SK-N-SH treated with all-trans-retinoic acid at 6 μM for 48 hours (cell line): Measurements from ENCODE around the gene PIK3CB.
A peak's percentile ranks its signal among the peaks of the same experiment; 100 is the strongest.

Source experiments
- ATAC-seq: fragments of 200-7000 bp; cut with Tn5 transposase; 3 replicates; pipeline ENCODE4 v1.9.1; 2020; ENCODE audit warnings: mild to moderate bottlenecking, moderate library complexity
- ARNTL ChIP-seq: fragments of 450-650 bp; formaldehyde crosslinking; IDR thresholded peaks from 2 replicates; pipeline ENCODE4 v1.5.0; 2020; ENCODE audit warnings: low read depth, mild to moderate bottlenecking, moderate library complexity, borderline replicate concordance
- BACH2 ChIP-seq: fragments of 250-450 bp; sonication (Bioruptor Pico); IDR thresholded peaks from 2 replicates; pipeline ENCODE4 v1.9.0; 2021; ENCODE audit warnings: mild to moderate bottlenecking, borderline replicate concordance
- CSDC2 ChIP-seq: fragments of 250-450 bp; sonication (Bioruptor Pico); IDR thresholded peaks from 2 replicates; pipeline ENCODE4 v1.5.0; 2020; ENCODE audit warnings: mild to moderate bottlenecking, moderate library complexity
- ESRRG ChIP-seq: fragments of 250-450 bp; sonication (Bioruptor Pico); IDR thresholded peaks from 2 replicates; pipeline ENCODE4 v1.6.1; 2021; ENCODE audit warnings: mild to moderate bottlenecking
- GLIS3 ChIP-seq: fragments of 250-450 bp; sonication (Bioruptor Pico); IDR thresholded peaks from 2 replicates; pipeline ENCODE4 v1.5.0; 2020; ENCODE audit warnings: mild to moderate bottlenecking, moderate library complexity
- ISL1 ChIP-seq: fragments of 250-450 bp; sonication (Bioruptor Pico); IDR thresholded peaks from 2 replicates; pipeline ENCODE4 v2.1.2; 2022; ENCODE audit warnings: mild to moderate bottlenecking, moderate library complexity
- OSR1 ChIP-seq: fragments of 250-450 bp; sonication (Bioruptor Pico); IDR thresholded peaks from 2 replicates; pipeline ENCODE4 v1.8.0; 2022; ENCODE audit warnings: moderate library complexity, mild to moderate bottlenecking, inconsistent platforms
- PATZ1 ChIP-seq: fragments of 250-450 bp; sonication (Bioruptor Pico); IDR thresholded peaks from 2 replicates; pipeline ENCODE4 v1.8.0; 2020; ENCODE audit warnings: mild to moderate bottlenecking, moderate library complexity, borderline replicate concordance
- PPARA ChIP-seq: fragments of 250-450 bp; sonication (Bioruptor Pico); IDR thresholded peaks from 2 replicates; pipeline ENCODE4 v1.5.0; 2020; ENCODE audit warnings: mild to moderate bottlenecking, borderline replicate concordance
- RARB ChIP-seq: fragments of 250-450 bp; sonication (Bioruptor Pico); IDR thresholded peaks from 2 replicates; pipeline ENCODE4 v1.8.0; 2021; ENCODE audit warnings: mild to moderate bottlenecking, moderate library complexity
- SNAI2 ChIP-seq: fragments of 250-450 bp; sonication (Bioruptor Pico); IDR thresholded peaks from 2 replicates; pipeline ENCODE4 v1.5.0; 2020; ENCODE audit warnings: mild to moderate bottlenecking, moderate library complexity
- TCF4 ChIP-seq: fragments of 250-450 bp; sonication (Bioruptor Pico); IDR thresholded peaks from 2 replicates; pipeline ENCODE4 v1.8.0; 2021; ENCODE audit warnings: mild to moderate bottlenecking, moderate library complexity, borderline replicate concordance
- TSHZ2 ChIP-seq: fragments of 250-450 bp; sonication (Bioruptor Pico); IDR thresholded peaks from 2 replicates; pipeline ENCODE4 v1.5.0; 2020; ENCODE audit warnings: mild to moderate bottlenecking, moderate library complexity
- ZC3H10 ChIP-seq: fragments of 250-450 bp; sonication (Bioruptor Pico); IDR thresholded peaks from 2 replicates; pipeline ENCODE4 v1.5.1; 2021; ENCODE audit warnings: mild to moderate bottlenecking, moderate library complexity
- ZFP30 ChIP-seq: fragments of 450-650 bp; formaldehyde crosslinking; IDR thresholded peaks from 2 replicates; pipeline ENCODE4 v1.5.0; 2022; ENCODE audit warnings: mild to moderate bottlenecking, moderate library complexity
- ZNF565 ChIP-seq: fragments of 450-650 bp; formaldehyde crosslinking; conservative IDR thresholded peaks from 2 replicates; pipeline ENCODE4 v1.5.0; 2020; ENCODE audit warnings: low read depth, mild to moderate bottlenecking, moderate library complexity
- ZNF70 ChIP-seq: fragments of 450-650 bp; formaldehyde crosslinking; IDR thresholded peaks from 2 replicates; pipeline ENCODE4 v1.5.0; 2020; ENCODE audit warnings: mild to moderate bottlenecking, moderate library complexity
- ZNF8 ChIP-seq: fragments of 450-650 bp; formaldehyde crosslinking; IDR thresholded peaks from 2 replicates; pipeline ENCODE4 v1.5.0; 2020; ENCODE audit warnings: mild to moderate bottlenecking, moderate library complexity
- TF ChIP-seq, protein P1 (sequence below): fragments of 250-450 bp; sonication (Bioruptor Pico); IDR thresholded peaks from 2 replicates; pipeline ENCODE4 v1.5.1; 2020; ENCODE audit warnings: low read depth, mild to moderate bottlenecking, moderate library complexity
- TF ChIP-seq, protein P2 (sequence below): fragments of 250-450 bp; sonication (Bioruptor Pico); IDR thresholded peaks from 2 replicates; pipeline ENCODE4 v1.8.0; 2021; ENCODE audit warnings: low read depth, mild to moderate bottlenecking, moderate library complexity, borderline replicate concordance

Gene PIK3CB

DNA sequence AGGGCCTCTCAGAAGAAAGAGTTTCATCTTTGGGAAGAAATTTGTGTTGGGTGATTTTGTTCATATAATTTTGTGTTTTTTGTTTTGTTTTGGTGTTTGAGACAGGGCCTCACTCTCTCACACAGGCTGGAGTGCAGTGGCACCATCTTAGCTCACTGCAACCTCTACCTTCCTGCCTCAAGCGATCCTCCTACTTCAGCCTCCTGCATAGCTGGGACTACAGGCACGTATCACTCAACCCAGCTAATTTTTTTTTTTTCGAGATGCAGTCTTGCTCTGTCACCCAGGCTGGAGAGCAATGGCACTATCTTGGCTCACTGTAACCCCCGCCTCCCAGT lies 29.0 kb upstream of the PIK3CB start:
- ATAC-seq = no peak

DNA sequence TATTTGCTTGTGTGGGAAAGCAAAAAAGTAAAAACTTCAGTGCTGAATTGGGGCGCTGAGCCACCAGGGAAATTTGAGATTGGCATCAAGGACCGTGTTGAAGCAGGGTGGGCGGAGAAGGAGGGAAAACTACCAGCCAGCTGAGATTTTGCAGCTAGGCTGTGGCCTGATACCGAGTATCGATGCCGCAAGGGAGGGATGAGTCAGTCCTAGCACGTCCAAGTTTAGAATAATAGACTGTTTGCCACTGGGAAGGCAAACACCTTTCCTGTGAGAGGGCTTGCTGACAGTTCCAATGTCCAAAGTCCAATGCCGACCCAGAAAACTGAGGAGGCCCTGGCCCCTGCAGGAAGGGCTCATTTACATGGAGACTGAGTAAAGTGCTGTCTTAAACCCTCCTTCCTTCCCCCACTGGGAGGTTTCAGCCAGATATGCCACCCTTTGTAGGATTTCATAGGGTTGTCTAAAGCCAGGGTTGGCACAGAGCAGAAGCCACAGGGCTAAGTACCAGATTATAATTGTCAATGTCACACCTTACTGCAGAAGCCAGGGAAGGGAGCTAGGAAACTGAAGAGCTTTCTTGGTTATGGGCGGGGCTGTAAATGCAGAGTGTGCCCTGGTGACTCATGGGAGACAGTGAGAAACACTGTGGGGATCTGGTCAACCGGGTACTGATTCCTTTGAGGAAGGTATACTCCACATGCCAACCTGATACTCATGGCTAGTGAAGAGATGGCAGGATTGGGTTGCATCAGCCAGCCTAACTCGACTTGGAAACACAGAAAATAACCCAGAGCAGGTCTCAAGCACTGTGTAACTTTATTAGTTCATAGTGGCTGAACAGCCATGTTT lies 28.4 kb upstream of the PIK3CB start:
- TF ChIP-seq BACH2 (CRISPR knock-in tag) (no peak), ESRRG (CRISPR knock-in tag) (no peak), ZFP30 (no peak), ZC3H10 (CRISPR knock-in tag) (no peak), TSHZ2 (CRISPR knock-in tag) (no peak), OSR1 (CRISPR knock-in tag) (no peak), ZNF70 (CRISPR knock-in tag) (no peak), GLIS3 (CRISPR knock-in tag) (no peak)
- ATAC-seq = peak; percentile 90

More for the DNA sequence above, 29.0 kb upstream of the PIK3CB start:
- TF ChIP-seq RARB (no peak), PATZ1 (CRISPR knock-in tag) (no peak), ZNF8 (CRISPR knock-in tag) (no peak), CSDC2 (CRISPR knock-in tag) (no peak), TCF4 (no peak), PPARA (CRISPR knock-in tag) (no peak), SNAI2 (CRISPR knock-in tag) (no peak), ZNF565 (CRISPR knock-in tag) (no peak), ZNF70 (CRISPR knock-in tag) (no peak), ISL1 (CRISPR knock-in tag) (no peak)
- TF ChIP-seq, protein P1, sequence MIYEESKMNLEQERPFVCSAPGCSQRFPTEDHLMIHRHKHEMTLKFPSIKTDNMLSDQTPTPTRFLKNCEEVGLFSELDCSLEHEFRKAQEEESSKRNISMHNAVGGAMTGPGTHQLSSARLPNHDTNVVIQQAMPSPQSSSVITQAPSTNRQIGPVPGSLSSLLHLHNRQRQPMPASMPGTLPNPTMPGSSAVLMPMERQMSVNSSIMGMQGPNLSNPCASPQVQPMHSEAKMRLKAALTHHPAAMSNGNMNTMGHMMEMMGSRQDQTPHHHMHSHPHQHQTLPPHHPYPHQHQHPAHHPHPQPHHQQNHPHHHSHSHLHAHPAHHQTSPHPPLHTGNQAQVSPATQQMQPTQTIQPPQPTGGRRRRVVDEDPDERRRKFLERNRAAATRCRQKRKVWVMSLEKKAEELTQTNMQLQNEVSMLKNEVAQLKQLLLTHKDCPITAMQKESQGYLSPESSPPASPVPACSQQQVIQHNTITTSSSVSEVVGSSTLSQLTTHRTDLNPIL (CRISPR knock-in tag) = no peak

- no peak for TF ChIP-seq ZNF70 (CRISPR knock-in tag)
- TF ChIP-seq ZFP30 = no peak
- TF ChIP-seq ESRRG (CRISPR knock-in tag) = no peak
- TF ChIP-seq BACH2 (CRISPR knock-in tag) = no peak
- TF ChIP-seq TSHZ2 (CRISPR knock-in tag) = no peak
- no peak for TF ChIP-seq OSR1 (CRISPR knock-in tag)
- no peak for TF ChIP-seq CSDC2 (CRISPR knock-in tag)
- TF ChIP-seq ZNF8 (CRISPR knock-in tag) = no peak
- no peak for TF ChIP-seq GLIS3 (CRISPR knock-in tag)
- peak; percentile 25; the same call in 2 of the 3 replicates for ATAC-seq
Observed at GRCh38 chr3:138862531-138862923, 27.8 kb upstream of the PIK3CB start.

DNA sequence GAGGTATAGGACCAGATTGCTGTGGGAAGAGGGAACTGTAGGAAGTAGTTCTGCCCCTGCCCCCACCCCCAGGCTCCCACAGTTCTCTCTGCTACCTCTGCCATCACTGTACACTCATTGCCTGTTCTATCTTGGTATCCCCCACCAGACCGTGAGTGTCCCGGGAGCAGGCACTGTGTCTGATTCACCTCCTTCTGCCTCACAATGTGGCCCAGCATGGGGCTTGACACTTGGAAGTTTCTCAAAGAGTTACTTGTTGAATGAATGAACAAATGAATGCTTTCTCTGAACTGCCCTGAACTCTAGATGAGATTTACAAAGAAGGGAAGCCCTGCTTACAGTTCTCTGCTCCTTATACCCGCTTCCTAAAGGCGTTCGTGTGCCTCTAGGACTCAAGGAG lies 27.1 kb upstream of the PIK3CB start:
- ATAC-seq = peak; percentile 32
- TF ChIP-seq ZC3H10 (CRISPR knock-in tag) (no peak), ZFP30 (no peak), SNAI2 (CRISPR knock-in tag) (no peak), ARNTL (CRISPR knock-in tag) (no peak), ISL1 (CRISPR knock-in tag) (no peak), PPARA (CRISPR knock-in tag) (no peak), PATZ1 (CRISPR knock-in tag) (no peak), OSR1 (CRISPR knock-in tag) (no peak)
- TF ChIP-seq, protein P2, sequence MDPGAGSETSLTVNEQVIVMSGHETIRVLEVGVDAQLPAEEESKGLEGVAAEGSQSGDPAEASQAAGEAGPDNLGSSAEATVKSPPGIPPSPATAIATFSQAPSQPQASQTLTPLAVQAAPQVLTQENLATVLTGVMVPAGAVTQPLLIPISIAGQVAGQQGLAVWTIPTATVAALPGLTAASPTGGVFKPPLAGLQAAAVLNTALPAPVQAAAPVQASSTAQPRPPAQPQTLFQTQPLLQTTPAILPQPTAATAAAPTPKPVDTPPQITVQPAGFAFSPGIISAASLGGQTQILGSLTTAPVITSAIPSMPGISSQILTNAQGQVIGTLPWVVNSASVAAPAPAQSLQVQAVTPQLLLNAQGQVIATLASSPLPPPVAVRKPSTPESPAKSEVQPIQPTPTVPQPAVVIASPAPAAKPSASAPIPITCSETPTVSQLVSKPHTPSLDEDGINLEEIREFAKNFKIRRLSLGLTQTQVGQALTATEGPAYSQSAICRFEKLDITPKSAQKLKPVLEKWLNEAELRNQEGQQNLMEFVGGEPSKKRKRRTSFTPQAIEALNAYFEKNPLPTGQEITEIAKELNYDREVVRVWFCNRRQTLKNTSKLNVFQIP (CRISPR knock-in tag) = no peak
